ENCODE results near the gene VCL.
A peak's percentile ranks its signal among the peaks of the same experiment; 100 is the strongest.

The VCL gene

GRCh38 chr10:74160013-74160412, 162.1 kb downstream of the VCL start:
- DNase-seq: no peak

GRCh38 chr10:74163319-74164068, 165.6 kb downstream of the VCL start:
- no peak for DNase-seq

- DNase-seq: peak; percentile 51
These were observed 167.0 kb downstream of the VCL start for GRCh38 chr10:74164716-74165529.

- no peak for DNase-seq
These were observed 167.6 kb downstream of the VCL start for GRCh38 chr10:74165530-74165901.

- no peak for DNase-seq
These were observed 169.5 kb downstream of the VCL start for GRCh38 chr10:74167443-74167842.

Data from fibroblast of upper back skin (primary cell).